Progenitor cell of endocrine pancreas (in vitro differentiated cells): Measurements from ENCODE around the gene ZNF48. TPM values are rescaled to one million over a fixed set of nuclear protein-coding genes. Genes with fewer than 3 reads are reported as not detected.
A peak's percentile ranks its signal among the peaks of the same experiment; 100 is the strongest.

ENCODE experiments used
- DNase-seq: peaks from one replicate; pipeline ENCODE4 v3.0.0; 2021; ENCODE audit warnings: low spot score; ENCODE audit not compliant: unreplicated experiment
- H3K27ac Mint-ChIP-seq: 2 replicates; pipeline ENCODE4 v1.8.0; 2021; ENCODE audit warnings: mild to moderate bottlenecking, moderate library complexity, mixed read lengths
- H3K27me3 Mint-ChIP-seq: 2 replicates; pipeline ENCODE4 v1.8.0; 2021; ENCODE audit warnings: mixed read lengths
- H3K36me3 Mint-ChIP-seq: 2 replicates; pipeline ENCODE4 v1.8.0; 2022; ENCODE audit warnings: mixed read lengths; ENCODE audit not compliant: insufficient read depth
- H3K4me1 Mint-ChIP-seq: 2 replicates; pipeline ENCODE4 v1.8.0; 2021; ENCODE audit warnings: low read depth, mixed read lengths
- H3K4me3 Mint-ChIP-seq: 2 replicates; pipeline ENCODE4 v1.8.0; 2021; ENCODE audit warnings: low read depth, mild to moderate bottlenecking, moderate library complexity, mixed read lengths
- H3K9me3 Mint-ChIP-seq: 2 replicates; pipeline ENCODE4 v1.8.0; 2021; ENCODE audit warnings: low read depth, mixed read lengths
- CTCF ChIP-seq: fragments of 200-600 bp; sonication (generic); IDR thresholded peaks from one replicate; pipeline ENCODE4 v1.5.0; 2021; ENCODE audit warnings: antibody characterized with exemption, mild to moderate bottlenecking; ENCODE audit not compliant: unreplicated experiment
- total RNA-seq: library from RNA; stranded (reverse); gene quantifications from 2 replicates; pipeline ENCODE4 v1.2.1, GENCODE V29; 2021

The ZNF48 gene
- total RNA-seq, 1 donor from 2014 or later: 62.6 TPM

GRCh38 chr16:30428055-30428454 is 32.8 kb downstream of the ZNF48 start:
- Mint-ChIP-seq H3K36me3 (peaks cover 16% of the 10 kb centered on the region), H3K27ac (peak overlapping the region; percentile 0), H3K27me3 (no peaks in the 10 kb centered on the region), H3K9me3 (no peaks in the 10 kb centered on the region), H3K4me1 (peaks cover 8% of the 10 kb centered on the region), H3K4me3 (no peak overlapping the region)
- no peak for DNase-seq
- TF ChIP-seq CTCF: no peak

- Mint-ChIP-seq H3K4me1 (peaks cover 10% of the 10 kb centered on the region), H3K36me3 (peaks cover 16% of the 10 kb centered on the region), H3K9me3 (no peaks in the 10 kb centered on the region), H3K27ac (peak overlapping the region; percentile 1), H3K4me3 (no peak overlapping the region), H3K27me3 (no peaks in the 10 kb centered on the region)
- no peak for DNase-seq
- TF ChIP-seq CTCF: no peak
Measured at GRCh38 chr16:30429418-30429677, 34.1 kb downstream of the ZNF48 start.

- DNase-seq: peak; percentile 86
- TF ChIP-seq CTCF: peak; percentile 83
- Mint-ChIP-seq H3K36me3 (peaks cover 13% of the 10 kb centered on the region), H3K27me3 (peaks cover 1% of the 10 kb centered on the region), H3K4me1 (peaks cover 10% of the 10 kb centered on the region), H3K9me3 (no peaks in the 10 kb centered on the region), H3K27ac (peak within 1 kb of the TSS; percentile 1), H3K4me3 (no peak within 1 kb of the TSS)
Measured at GRCh38 chr16:30429678-30430427, 34.6 kb downstream of the ZNF48 start, which contains the start of gene DCTPP1. DCTPP1 (minus strand) TSS chr16:30430030; CDS start chr16:30429980, 50 bp downstream.

GRCh38 chr16:30430428-30430970 is 35.3 kb downstream of the ZNF48 start:
- Mint-ChIP-seq H3K4me3 (no peak overlapping the region), H3K4me1 (peaks cover 10% of the 10 kb centered on the region), H3K36me3 (peaks cover 12% of the 10 kb centered on the region), H3K27ac (no peak overlapping the region), H3K27me3 (peaks cover 3% of the 10 kb centered on the region), H3K9me3 (no peaks in the 10 kb centered on the region)
- no peak for TF ChIP-seq CTCF
- no peak for DNase-seq

GRCh38 chr16:30434852-30435251 is 39.6 kb downstream of the ZNF48 start:
- Mint-ChIP-seq H3K4me3 (no peak overlapping the region), H3K36me3 (no peaks in the 10 kb centered on the region), H3K27me3 (peaks cover 3% of the 10 kb centered on the region), H3K9me3 (peaks cover 3% of the 10 kb centered on the region), H3K4me1 (peaks cover 6% of the 10 kb centered on the region), H3K27ac (no peak overlapping the region)
- no peak for TF ChIP-seq CTCF
- DNase-seq: no peak
